GM08714 (cell line): Measurements from ENCODE around the gene MGME1.

Experiments used
- H3K4me3 ChIP-seq: fragments of 200-500 bp; sonication (Bioruptor generic); 2 replicates; pipeline ENCODE4 v1.5.1; 2014; ENCODE audit warnings: mild to moderate bottlenecking, low read length, inconsistent platforms
- ZNF274 ChIP-seq: IDR thresholded peaks from 2 replicates; pipeline ENCODE4 v1.6.1; 2012; ENCODE audit warnings: mild to moderate bottlenecking, low read depth, low read length

Gene MGME1

GRCh38 chr20:17987988-17988387, 19.2 kb downstream of the MGME1 start:
- no peak overlapping the region for H3K4me3 ChIP-seq
- TF ChIP-seq ZNF274: no peak

GRCh38 chr20:17990278-17990972, 21.6 kb downstream of the MGME1 start:
- no peak overlapping the region for H3K4me3 ChIP-seq
- TF ChIP-seq ZNF274: no peak

GRCh38 chr20:17992224-17992637, 23.4 kb downstream of the MGME1 start:
- TF ChIP-seq ZNF274: no peak
- no peak overlapping the region for H3K4me3 ChIP-seq

GRCh38 chr20:17992847-17993513, 24.2 kb downstream of the MGME1 start:
- H3K4me3 ChIP-seq: no peak overlapping the region

GRCh38 chr20:17993546-17993945, 24.7 kb downstream of the MGME1 start:
- no peak overlapping the region for H3K4me3 ChIP-seq
- TF ChIP-seq ZNF274: no peak

More at GRCh38 chr20:17992847-17993513, 24.2 kb downstream of the MGME1 start:
- no peak for TF ChIP-seq ZNF274

GRCh38 chr20:17995967-17996819, 27.4 kb downstream of the MGME1 start:
- H3K4me3 ChIP-seq: no peak overlapping the region

GRCh38 chr20:17998446-17998845, 29.6 kb downstream of the MGME1 start:
- H3K4me3 ChIP-seq: no peak overlapping the region
- no peak for TF ChIP-seq ZNF274

More at GRCh38 chr20:17995967-17996819, 27.4 kb downstream of the MGME1 start:
- TF ChIP-seq ZNF274: no peak

GRCh38 chr20:17999566-17999965, 30.7 kb downstream of the MGME1 start:
- H3K4me3 ChIP-seq: no peak overlapping the region
- TF ChIP-seq ZNF274: no peak

GRCh38 chr20:18001131-18001921, 32.5 kb downstream of the MGME1 start:
- no peak overlapping the region for H3K4me3 ChIP-seq
- TF ChIP-seq ZNF274: no peak

GRCh38 chr20:18003897-18004296, 35.1 kb downstream of the MGME1 start:
- H3K4me3 ChIP-seq: no peak overlapping the region
- no peak for TF ChIP-seq ZNF274

GRCh38 chr20:18004384-18005031, 35.7 kb downstream of the MGME1 start:
- no peak for TF ChIP-seq ZNF274
- no peak overlapping the region for H3K4me3 ChIP-seq

GRCh38 chr20:18005170-18005989, 36.6 kb downstream of the MGME1 start:
- no peak overlapping the region for H3K4me3 ChIP-seq
- no peak for TF ChIP-seq ZNF274

- H3K4me3 ChIP-seq: no peak overlapping the region
- TF ChIP-seq ZNF274: no peak
Observed at GRCh38 chr20:18005990-18006364, 37.2 kb downstream of the MGME1 start.
